Esophagus squamous epithelium (tissue), 5 donors: ENCODE results near the gene GTF2A1L. TPM values are rescaled to one million over a fixed set of nuclear protein-coding genes. Genes with fewer than 3 reads are reported as not detected.

Experiments
- DNase-seq: peaks from one replicate; lab custom pipeline; 2025; lab: John Stamatoyannopoulos, UW
- H3K27ac ChIP-seq, 4 donors: fragments of 200-600 bp; sonication (generic); one replicate each; pipeline ENCODE4 v1.5.1; 2016 to 2019; ENCODE audit warnings: mild to moderate bottlenecking in 1 of 4
- H3K27me3 ChIP-seq, 4 donors: fragments of 200-600 bp; sonication (generic); 1 replicate in 3 of 4; 2 replicates in 1 of 4; pipeline versions ENCODE4 v1.5.1 to v1.6.0; 2017 to 2021; ENCODE audit warnings: antibody characterized with exemption in 1 of 4
- H3K36me3 ChIP-seq, 3 donors: fragments of 200-600 bp; sonication (generic); one replicate each; pipeline ENCODE4 v1.5.1; 2016 to 2019
- H3K4me1 ChIP-seq, 3 donors: fragments of 200-600 bp; sonication (generic); one replicate each; pipeline ENCODE4 v1.5.1; 2017 to 2019
- H3K4me3 ChIP-seq, 4 donors: fragments of 200-600 bp; sonication (generic); 1 replicate in 3 of 4; 2 replicates in 1 of 4; pipeline ENCODE4 v1.5.1; 2016 to 2019; ENCODE audit warnings: mild to moderate bottlenecking in 2 of 4, moderate library complexity in 1 of 4
- H3K9me3 ChIP-seq, 3 donors: fragments of 200-600 bp; sonication (generic); one replicate each; pipeline ENCODE4 v1.5.1; 2016 to 2019
- POLR2A ChIP-seq, 4 donors: fragments of 450-650 bp; IDR thresholded peaks; one replicate each; pipeline ENCODE4 v1.6.1; 2017; ENCODE audit warnings: antibody characterized with exemption in 4 of 4, mild to moderate bottlenecking in 4 of 4, moderate library complexity in 3 of 4
- WGBS, 2 donors: methylation state at CpG; one replicate each; pipeline ENCODE4 v1.1.5; 2018; 5-methylcytosine and 5-hydroxymethylcytosine counted together
- intact Hi-C: fragments of 100-400 bp; cut with DNase I; formaldehyde crosslinking; loops from one replicate; pipeline ENCODE4 v1.15.0; 2022
- total RNA-seq, 4 donors: library from RNA; depleted of rRNA; stranded (reverse); fragments of >200 nt; gene quantifications; one replicate each; pipeline ENCODE4 v1.1.0, GENCODE V29; 2016
- TF ChIP-seq, protein P1 (sequence below), 6 experiments: fragments of 450-650 bp in 4 of 6; fragments of 200-600 bp in 2 of 6; sonication (generic) in 2 of 6; IDR thresholded peaks; one replicate each; pipeline ENCODE4 v1.5.1; 2016 to 2019; ENCODE audit warnings: antibody characterized with exemption in 6 of 6, mild to moderate bottlenecking in 4 of 6, moderate library complexity in 4 of 6
- donor health status: DM: yes; HTN: yes; CAD: no.

Gene GTF2A1L
- total RNA-seq, 4 donors from 2014 or later, result 0.22 to 4.0 (median 3.6) TPM; not detected in 1

DNA sequence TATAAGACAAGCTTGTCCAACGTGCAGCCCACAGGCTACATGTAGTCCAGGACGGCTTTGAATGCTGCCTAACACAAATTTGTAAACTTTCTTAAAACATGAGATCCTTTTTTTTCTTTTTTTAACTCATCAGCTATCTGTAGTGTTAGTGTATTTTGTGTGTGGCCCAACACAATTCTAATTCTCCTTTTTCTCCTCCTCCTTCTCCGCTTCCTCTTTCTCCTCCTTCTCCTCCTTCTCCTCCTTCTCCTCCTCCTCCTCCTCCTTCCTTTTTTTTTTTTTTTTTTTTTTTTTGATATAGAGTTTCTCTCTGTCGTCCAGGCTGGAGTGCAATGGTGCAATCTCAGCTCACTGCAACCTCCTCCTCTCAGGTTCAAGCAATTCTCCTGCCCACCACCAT lies 39.3 kb upstream of the GTF2A1L start:
- no peak overlapping the region for H3K27ac ChIP-seq
- DNase-seq, result no peak
- no peaks in the 10 kb centered on the region for H3K9me3 ChIP-seq
- 73 to 82% methylated on average over 3 to 4 of the region's 4 CpGs for WGBS, 2 donors
- intact Hi-C loops, result no loop called here
- H3K4me3 ChIP-seq, result no peak overlapping the region
- TF ChIP-seq, protein P1, sequence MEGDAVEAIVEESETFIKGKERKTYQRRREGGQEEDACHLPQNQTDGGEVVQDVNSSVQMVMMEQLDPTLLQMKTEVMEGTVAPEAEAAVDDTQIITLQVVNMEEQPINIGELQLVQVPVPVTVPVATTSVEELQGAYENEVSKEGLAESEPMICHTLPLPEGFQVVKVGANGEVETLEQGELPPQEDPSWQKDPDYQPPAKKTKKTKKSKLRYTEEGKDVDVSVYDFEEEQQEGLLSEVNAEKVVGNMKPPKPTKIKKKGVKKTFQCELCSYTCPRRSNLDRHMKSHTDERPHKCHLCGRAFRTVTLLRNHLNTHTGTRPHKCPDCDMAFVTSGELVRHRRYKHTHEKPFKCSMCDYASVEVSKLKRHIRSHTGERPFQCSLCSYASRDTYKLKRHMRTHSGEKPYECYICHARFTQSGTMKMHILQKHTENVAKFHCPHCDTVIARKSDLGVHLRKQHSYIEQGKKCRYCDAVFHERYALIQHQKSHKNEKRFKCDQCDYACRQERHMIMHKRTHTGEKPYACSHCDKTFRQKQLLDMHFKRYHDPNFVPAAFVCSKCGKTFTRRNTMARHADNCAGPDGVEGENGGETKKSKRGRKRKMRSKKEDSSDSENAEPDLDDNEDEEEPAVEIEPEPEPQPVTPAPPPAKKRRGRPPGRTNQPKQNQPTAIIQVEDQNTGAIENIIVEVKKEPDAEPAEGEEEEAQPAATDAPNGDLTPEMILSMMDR (IDR thresholded peaks at IDR 0.05), result no peak
- no peak for TF ChIP-seq POLR2A (IDR thresholded peaks at IDR 0.05)
- no peaks in the 10 kb centered on the region for H3K27me3 ChIP-seq
- H3K36me3 ChIP-seq, result peaks cover 0 to 14% (median 0%) of the 10 kb centered on the region in 3 donors
- H3K4me1 ChIP-seq, result no peaks in the 10 kb centered on the region

DNA sequence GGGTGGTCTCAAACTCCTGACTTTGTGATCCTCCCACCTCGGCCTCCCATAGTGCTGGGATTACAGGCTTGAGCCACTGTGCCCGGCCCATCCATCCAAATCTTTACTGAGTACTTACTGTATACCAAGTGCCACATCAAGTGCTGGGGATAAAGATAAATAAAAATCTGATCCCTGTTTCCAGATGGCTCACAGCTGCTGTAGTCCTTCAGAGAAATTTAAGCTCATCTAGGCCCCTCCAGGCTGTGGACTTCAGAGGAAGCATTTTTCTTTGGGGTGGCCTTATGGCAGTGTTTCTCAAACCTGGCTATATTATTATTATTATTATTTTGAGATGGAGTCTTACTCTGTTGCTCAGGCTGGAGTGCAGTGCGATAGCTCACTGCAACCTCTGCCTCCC lies 33.7 kb upstream of the GTF2A1L start:
- H3K4me3 ChIP-seq, result no peak overlapping the region
- no peak for TF ChIP-seq POLR2A (IDR thresholded peaks at IDR 0.05)
- TF ChIP-seq, protein P1 (IDR thresholded peaks at IDR 0.05), result no peak
- intact Hi-C loops, result no loop called here
- H3K9me3 ChIP-seq, result no peaks in the 10 kb centered on the region
- peaks cover 0 to 14% (median 0%) of the 10 kb centered on the region in 3 donors for H3K36me3 ChIP-seq
- 89 to 96% methylated on average over 3 of the region's 3 CpGs for WGBS, 2 donors
- DNase-seq, result no peak
- H3K27me3 ChIP-seq, result no peaks in the 10 kb centered on the region
- peaks cover 0 to 5% (median 0%) of the 10 kb centered on the region in 3 donors for H3K4me1 ChIP-seq
- H3K27ac ChIP-seq, result no peak overlapping the region

DNA sequence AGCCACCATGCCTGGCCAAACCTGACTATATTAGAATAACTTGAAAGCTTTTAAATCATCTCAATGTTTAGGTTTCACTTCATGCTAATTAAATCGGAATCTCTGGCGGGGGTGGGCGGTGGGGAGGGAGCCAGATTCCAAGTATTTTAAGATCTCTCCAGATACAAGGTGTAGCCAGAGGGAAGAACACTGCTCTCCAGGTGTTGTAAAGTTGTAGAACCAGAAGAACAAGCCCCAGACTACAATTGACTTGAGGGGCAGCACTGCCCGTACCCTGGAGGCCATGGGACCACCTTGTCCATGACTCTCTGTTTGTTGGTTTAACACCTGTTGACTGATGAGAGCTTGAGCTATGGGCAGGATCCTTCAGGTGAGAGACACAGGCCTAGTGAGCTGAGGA lies 33.1 kb upstream of the GTF2A1L start:
- Histone ChIP-seq H3K4me3 (no peak overlapping the region), H3K27me3 (no peaks in the 10 kb centered on the region), H3K36me3 (peaks cover 0 to 14% (median 0%) of the 10 kb centered on the region in 3 donors), H3K4me1 (peaks cover 0 to 11% (median 0%) of the 10 kb centered on the region in 3 donors), H3K27ac (no peak overlapping the region), H3K9me3 (no peaks in the 10 kb centered on the region)
- TF ChIP-seq POLR2A (IDR thresholded peaks at IDR 0.05), result no peak
- TF ChIP-seq, protein P1 (IDR thresholded peaks at IDR 0.05), result no peak
- DNase-seq, result no peak
- WGBS, 2 donors, result 80 to 93% methylated on average over 1 to 4 of the region's 4 CpGs
- intact Hi-C loops, result no loop called here

DNA sequence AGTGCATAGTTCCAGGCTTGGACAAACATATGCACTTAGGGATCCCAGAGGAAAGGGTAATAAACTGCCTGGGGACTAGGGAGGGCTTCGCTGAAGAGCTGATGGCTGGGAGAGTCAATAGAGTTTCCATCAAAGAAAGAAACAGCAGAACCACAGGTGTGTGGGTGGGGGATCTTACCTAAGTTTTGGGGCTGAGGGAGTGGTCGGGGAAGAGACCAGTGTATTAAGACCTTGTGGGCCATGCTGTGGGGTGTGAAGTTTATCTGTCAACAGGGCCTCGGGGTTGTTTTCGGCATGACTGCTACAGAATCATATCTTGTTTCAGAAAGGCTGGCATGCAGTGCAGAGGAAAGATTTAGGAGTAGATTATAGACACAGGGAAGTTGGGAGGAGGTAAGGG lies 31.2 kb upstream of the GTF2A1L start:
- peaks cover 0 to 5% (median 0%) of the 10 kb centered on the region in 3 donors for H3K36me3 ChIP-seq
- intact Hi-C loops, result no loop called here
- WGBS, 2 donors, result 41 to 53% methylated on average over 4 of the region's 4 CpGs
- TF ChIP-seq, protein P1 (IDR thresholded peaks at IDR 0.05), result no peak
- no peak for TF ChIP-seq POLR2A (IDR thresholded peaks at IDR 0.05)
- no peak overlapping the region for H3K27ac ChIP-seq
- DNase-seq, result no peak
- H3K9me3 ChIP-seq, result no peaks in the 10 kb centered on the region
- H3K4me3 ChIP-seq, result no peak overlapping the region
- peaks cover 0 to 11% (median 0%) of the 10 kb centered on the region in 3 donors for H3K4me1 ChIP-seq
- no peaks in the 10 kb centered on the region for H3K27me3 ChIP-seq

DNA sequence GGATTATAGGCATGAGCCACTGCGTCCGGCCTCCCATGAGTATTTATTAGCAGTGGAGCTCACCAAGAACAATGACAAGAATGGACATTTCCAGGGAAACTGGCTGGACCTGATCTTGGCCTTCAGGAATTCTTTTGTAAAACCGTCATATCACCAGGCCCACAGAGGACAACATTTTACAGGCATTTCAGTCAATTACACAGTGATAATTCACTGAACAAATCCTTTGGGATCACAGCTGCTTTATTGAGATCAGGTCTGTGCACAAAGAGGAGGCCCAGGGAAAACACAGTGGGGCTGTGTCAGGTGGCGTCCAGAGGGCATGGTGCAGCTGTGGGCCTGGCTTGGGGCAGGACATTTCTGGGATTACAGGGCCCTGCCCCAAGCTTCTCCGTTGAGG lies 30.1 kb upstream of the GTF2A1L start:
- no peak for DNase-seq
- intact Hi-C loops, result no loop called here
- WGBS, 2 donors, result 57 to 64% methylated on average over 3 of the region's 5 CpGs

More for the DNA sequence above, 30.1 kb upstream of the GTF2A1L start:
- Histone ChIP-seq H3K4me3 (no peak overlapping the region), H3K9me3 (no peaks in the 10 kb centered on the region), H3K4me1 (peaks cover 0 to 11% (median 0%) of the 10 kb centered on the region in 3 donors), H3K27me3 (no peaks in the 10 kb centered on the region), H3K27ac (no peak overlapping the region), H3K36me3 (no peaks in the 10 kb centered on the region)
- TF ChIP-seq POLR2A (IDR thresholded peaks at IDR 0.05), result no peak
- TF ChIP-seq, protein P1 (IDR thresholded peaks at IDR 0.05), result no peak
